H9 (cell line): Measurements from ENCODE around the gene ZMIZ1. TPM values are rescaled to one million over a fixed set of nuclear protein-coding genes. Genes with fewer than 3 reads are reported as not detected.
A peak's percentile ranks its signal among the peaks of the same experiment; 100 is the strongest.

Source experiments
- DNase-seq: peaks from one replicate; pipeline ENCODE4 v3.0.0-alpha.2; 2017
- H2AFZ ChIP-seq: one replicate; pipeline ENCODE4 v1.6.1; 2013; ENCODE audit warnings: mild to moderate bottlenecking, low read length, control low read depth, moderate library complexity
- H2AK5ac ChIP-seq: 2 replicates; pipeline ENCODE4 v1.6.1; 2013; ENCODE audit warnings: low read length, control low read depth, mixed read lengths; ENCODE audit not compliant: insufficient read length
- H2BK120ac ChIP-seq: one replicate; pipeline ENCODE4 v1.6.1; 2013; ENCODE audit warnings: low read depth, mild to moderate bottlenecking, low read length, control low read depth, inconsistent platforms; ENCODE audit not compliant: poor library complexity, severe bottlenecking
- H2BK12ac ChIP-seq: 2 replicates; pipeline ENCODE4 v1.6.1; 2013; ENCODE audit warnings: low read length, control low read depth, mixed read lengths, low read depth; ENCODE audit not compliant: insufficient read length
- H2BK15ac ChIP-seq: 2 replicates; pipeline ENCODE4 v1.6.1; 2013; ENCODE audit warnings: low read depth, low read length, control low read depth
- H2BK20ac ChIP-seq: one replicate; pipeline ENCODE4 v1.6.1; 2013; ENCODE audit warnings: low read depth, mild to moderate bottlenecking, low read length, control low read depth, inconsistent platforms; ENCODE audit not compliant: poor library complexity, severe bottlenecking
- H2BK5ac ChIP-seq: 2 replicates; pipeline ENCODE4 v1.6.1; 2013; ENCODE audit warnings: low read length, control low read depth, mixed read lengths; ENCODE audit not compliant: insufficient read length
- H3K14ac ChIP-seq: 2 replicates; pipeline ENCODE4 v1.6.1; 2013; ENCODE audit warnings: low read length, control low read depth; ENCODE audit not compliant: insufficient read depth
- H3K18ac ChIP-seq: 2 replicates; pipeline ENCODE4 v1.6.1; 2013; ENCODE audit warnings: low read depth, mild to moderate bottlenecking, mixed read lengths, low read length, control low read depth; ENCODE audit not compliant: insufficient read length
- H3K23ac ChIP-seq: 2 replicates; pipeline ENCODE4 v1.6.1; 2013; ENCODE audit warnings: low read length, control low read depth, mixed read lengths, low read depth; ENCODE audit not compliant: insufficient read length
- H3K23me2 ChIP-seq: 2 replicates; pipeline ENCODE4 v1.6.1; 2013; ENCODE audit warnings: low read depth, mild to moderate bottlenecking, mixed read lengths, low read length, control low read depth; ENCODE audit not compliant: insufficient read length, poor library complexity, severe bottlenecking
- H3K27ac ChIP-seq: 2 replicates; pipeline ENCODE4 v1.5.1; 2013; ENCODE audit warnings: low read length, control low read depth, mixed read lengths, low read depth; ENCODE audit not compliant: insufficient read length
- H3K27me3 ChIP-seq: 2 replicates; pipeline ENCODE4 v1.6.1; 2013; ENCODE audit warnings: low read length, control low read depth, inconsistent platforms; ENCODE audit not compliant: insufficient read depth
- H3K4ac ChIP-seq: 2 replicates; pipeline ENCODE4 v1.6.1; 2013; ENCODE audit warnings: low read depth, mild to moderate bottlenecking, control low read depth, inconsistent platforms, low read length, moderate library complexity
- H3K4me1 ChIP-seq: 2 replicates; pipeline ENCODE4 v1.6.1; 2013; ENCODE audit warnings: low read length, control low read depth, inconsistent platforms; ENCODE audit not compliant: insufficient read depth
- H3K4me2 ChIP-seq: 2 replicates; pipeline ENCODE4 v1.6.1; 2013; ENCODE audit warnings: low read length, control low read depth, mixed read lengths; ENCODE audit not compliant: insufficient read length, insufficient read depth
- H3K56ac ChIP-seq: 2 replicates; pipeline ENCODE4 v1.6.1; 2013; ENCODE audit warnings: low read depth, mild to moderate bottlenecking, mixed read lengths, low read length, control low read depth; ENCODE audit not compliant: insufficient read length
- H3K79me1 ChIP-seq: 2 replicates; pipeline ENCODE4 v1.6.1; 2013; ENCODE audit warnings: low read depth, mild to moderate bottlenecking, moderate library complexity, low read length, control low read depth, inconsistent platforms; ENCODE audit not compliant: insufficient read depth, poor library complexity, severe bottlenecking
- H3K79me2 ChIP-seq: 2 replicates; pipeline ENCODE4 v1.6.1; 2013; ENCODE audit warnings: low read length, control low read depth, inconsistent platforms; ENCODE audit not compliant: insufficient read depth
- H3K9ac ChIP-seq: 2 replicates; pipeline ENCODE4 v1.6.1; 2013; ENCODE audit warnings: low read length, control low read depth, mixed read lengths; ENCODE audit not compliant: insufficient read length; ENCODE audit errors: extremely low read depth
- H3K9me3 ChIP-seq: one replicate; pipeline ENCODE4 v1.6.1; 2013; ENCODE audit warnings: low read depth, low read length, inconsistent platforms; ENCODE audit not compliant: control insufficient read depth
- H3T11ph ChIP-seq: one replicate; pipeline ENCODE4 v1.6.1; 2013; ENCODE audit warnings: mild to moderate bottlenecking, low read length, control low read depth, inconsistent platforms
- H4K20me1 ChIP-seq: one replicate; pipeline ENCODE4 v1.6.1; 2013; ENCODE audit not compliant: control insufficient read depth, insufficient read length, insufficient read depth
- H4K5ac ChIP-seq: 2 replicates; pipeline ENCODE4 v1.6.1; 2013; ENCODE audit warnings: low read depth, mild to moderate bottlenecking, mixed read lengths, low read length, control low read depth; ENCODE audit not compliant: insufficient read length
- H4K8ac ChIP-seq: replicated peaks from 2 replicates; pipeline ENCODE4 v1.6.1; 2013; ENCODE audit warnings: low read length, control low read depth, mixed read lengths, low read depth; ENCODE audit not compliant: insufficient read length
- H4K91ac ChIP-seq: 2 replicates; pipeline ENCODE4 v1.6.1; 2013; ENCODE audit warnings: low read depth, mild to moderate bottlenecking, moderate library complexity, mixed read lengths, low read length, control low read depth; ENCODE audit not compliant: insufficient read length
- H3K27ac Mint-ChIP-seq, 3 experiments: 2 replicates in 2 of 3; 3 replicates in 1 of 3; pipeline ENCODE4 v1.8.0; 2020 to 2021; ENCODE audit warnings: mixed read lengths in 3 of 3, mild to moderate bottlenecking in 1 of 3, moderate library complexity in 1 of 3
- H3K27me3 Mint-ChIP-seq: 2 replicates; pipeline ENCODE4 v1.8.0; 2021; ENCODE audit warnings: low read depth, mild to moderate bottlenecking, moderate library complexity, mixed read lengths
- H3K36me3 Mint-ChIP-seq, 3 experiments: 2 replicates in 2 of 3; 3 replicates in 1 of 3; pipeline ENCODE4 v1.8.0; 2020 to 2021; ENCODE audit warnings: low read depth in 3 of 3, mixed read lengths in 3 of 3; ENCODE audit not compliant: insufficient read depth in 1 of 3
- H3K4me1 Mint-ChIP-seq, 2 experiments: 2 replicates each; pipeline ENCODE4 v1.8.0; 2020; ENCODE audit warnings: mixed read lengths in 2 of 2
- H3K4me3 Mint-ChIP-seq, 2 experiments: 2 replicates in 1 of 2; 3 replicates in 1 of 2; pipeline ENCODE4 v1.8.0; 2020 to 2021; ENCODE audit warnings: mild to moderate bottlenecking in 2 of 2, mixed read lengths in 2 of 2, moderate library complexity in 1 of 2
- H3K9me3 Mint-ChIP-seq, 2 experiments: 2 replicates in 1 of 2; 3 replicates in 1 of 2; pipeline ENCODE4 v1.8.0; 2020; ENCODE audit warnings: mild to moderate bottlenecking in 2 of 2, mixed read lengths in 2 of 2, moderate library complexity in 1 of 2
- WGBS: extraction: QIAGEN DNeasy Blood & Tissue Kit; methylation state at CpG from one replicate; pipeline ENCODE4 v1.1.7; 2013; ENCODE audit warnings: missing lambda C conversion rate, low lambda C conversion rate, mixed read lengths; ENCODE audit not compliant: insufficient read length; ENCODE audit errors: extremely low coverage; 5-methylcytosine and 5-hydroxymethylcytosine counted together
- total RNA-seq: library from RNA; stranded (reverse); gene quantifications from 2 replicates; pipeline ENCODE4 v1.2.1, GENCODE V29; 2021
- TF ChIP-seq, protein P1 (sequence below): fragments of 200-600 bp; sonication (generic); conservative IDR thresholded peaks from 3 replicates; pipeline ENCODE4 v1.8.0; 2021; ENCODE audit warnings: antibody characterized with exemption, mild to moderate bottlenecking

The ZMIZ1 gene
- total RNA-seq, 1 experiment from 2014 or later: 36.9 TPM

DNA sequence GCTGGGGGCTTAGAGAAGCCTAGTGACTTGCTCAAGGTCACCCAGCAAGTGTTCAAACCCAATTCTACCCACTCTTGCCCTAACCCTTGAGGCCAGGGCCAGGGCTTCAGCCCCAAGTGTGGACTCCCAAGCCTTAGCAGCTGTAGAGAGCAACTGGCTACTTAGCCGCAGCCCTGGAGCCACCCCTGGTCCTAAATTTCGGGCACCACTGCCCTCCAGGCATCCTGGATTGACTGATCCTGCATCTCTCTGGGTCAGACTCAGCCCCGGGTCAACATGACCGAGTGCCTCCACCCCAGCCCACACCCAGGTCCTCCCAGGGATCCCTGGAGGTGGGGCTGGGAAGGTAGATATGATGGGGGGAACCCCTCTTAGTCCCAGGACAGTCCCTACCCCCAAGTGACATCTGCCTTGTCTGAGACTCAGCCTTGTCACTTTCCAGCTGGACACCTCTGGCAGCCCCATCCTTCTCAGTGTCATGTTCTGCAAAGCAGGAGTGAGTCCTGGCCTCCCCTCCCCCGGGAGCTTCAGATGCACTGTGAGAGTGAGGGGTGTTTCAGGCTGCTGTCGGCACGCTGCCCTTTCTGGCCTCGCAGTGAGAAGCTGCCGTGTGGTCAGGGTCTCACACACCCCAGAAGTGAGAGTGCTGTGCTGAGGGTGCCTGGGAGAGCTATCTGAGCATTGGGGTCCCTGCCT lies 89.8 kb downstream of the ZMIZ1 start:
- H3K27ac Mint-ChIP-seq: peak overlapping the region; percentile 67 to 97 (median 96); a peak in 6 of 7 replicates

More for the DNA sequence above, 89.8 kb downstream of the ZMIZ1 start:
- Histone ChIP-seq H3K56ac (no peak overlapping the region), H2BK20ac (no peak overlapping the region), H3K79me2 (no peaks in the 10 kb centered on the region), H3K4me1 (peaks cover 21% of the 10 kb centered on the region; the same call in 1 of the 2 replicates), H4K8ac (no peak overlapping the region), H2AFZ (no peak overlapping the region), H3K14ac (peak overlapping the region; percentile 73), H3T11ph (no peak overlapping the region), H2BK5ac (no peak overlapping the region), H3K9me3 (no peaks in the 10 kb centered on the region), H3K79me1 (no peaks in the 10 kb centered on the region), H3K27ac (no peak overlapping the region), H4K20me1 (no peaks in the 10 kb centered on the region), H3K4me2 (no peak overlapping the region), H4K5ac (peak overlapping the region; percentile 5), H2BK120ac (peak overlapping the region; percentile 80), H4K91ac (peak overlapping the region; percentile 82), H3K23ac (no peak overlapping the region), H3K23me2 (no peaks in the 10 kb centered on the region), H2BK12ac (peak overlapping the region; percentile 58), H3K9ac (no peak overlapping the region), H3K4ac (peak overlapping the region; percentile 63; the same call in 1 of the 2 replicates), H2BK15ac (no peak overlapping the region), H3K27me3 (no peaks in the 10 kb centered on the region), H3K18ac (peak overlapping the region; percentile 71), H2AK5ac (peak overlapping the region; percentile 10)
- Mint-ChIP-seq H3K4me3 (peak overlapping the region in 1 of 2 experiments; percentile 57; a peak in 2 of 5 replicates), H3K36me3 (no peaks in the 10 kb centered on the region; a peak in 1 of 7 replicates), H3K27me3 (no peaks in the 10 kb centered on the region), H3K4me1 (peaks cover 46 to 51% of the 10 kb centered on the region in 2 experiments), H3K9me3 (no peaks in the 10 kb centered on the region)
- no peak for DNase-seq
- TF ChIP-seq, protein P1, sequence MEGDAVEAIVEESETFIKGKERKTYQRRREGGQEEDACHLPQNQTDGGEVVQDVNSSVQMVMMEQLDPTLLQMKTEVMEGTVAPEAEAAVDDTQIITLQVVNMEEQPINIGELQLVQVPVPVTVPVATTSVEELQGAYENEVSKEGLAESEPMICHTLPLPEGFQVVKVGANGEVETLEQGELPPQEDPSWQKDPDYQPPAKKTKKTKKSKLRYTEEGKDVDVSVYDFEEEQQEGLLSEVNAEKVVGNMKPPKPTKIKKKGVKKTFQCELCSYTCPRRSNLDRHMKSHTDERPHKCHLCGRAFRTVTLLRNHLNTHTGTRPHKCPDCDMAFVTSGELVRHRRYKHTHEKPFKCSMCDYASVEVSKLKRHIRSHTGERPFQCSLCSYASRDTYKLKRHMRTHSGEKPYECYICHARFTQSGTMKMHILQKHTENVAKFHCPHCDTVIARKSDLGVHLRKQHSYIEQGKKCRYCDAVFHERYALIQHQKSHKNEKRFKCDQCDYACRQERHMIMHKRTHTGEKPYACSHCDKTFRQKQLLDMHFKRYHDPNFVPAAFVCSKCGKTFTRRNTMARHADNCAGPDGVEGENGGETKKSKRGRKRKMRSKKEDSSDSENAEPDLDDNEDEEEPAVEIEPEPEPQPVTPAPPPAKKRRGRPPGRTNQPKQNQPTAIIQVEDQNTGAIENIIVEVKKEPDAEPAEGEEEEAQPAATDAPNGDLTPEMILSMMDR: no peak
- no CpG with 5 or more reads among the region's 9 CpGs for WGBS
